Raji (cell line): Measurements from ENCODE around the gene CCDC68.

Experiments
- POLR2A ChIP-seq: IDR thresholded peaks from 2 replicates; pipeline ENCODE4 v1.6.1; 2011; ENCODE audit warnings: low read depth, low read length, control low read depth; ENCODE audit not compliant: insufficient read depth

The CCDC68 gene

GRCh38 chr18:54968807-54969206, 9.5 kb upstream of the CCDC68 start:
- no peak for TF ChIP-seq POLR2A

DNA sequence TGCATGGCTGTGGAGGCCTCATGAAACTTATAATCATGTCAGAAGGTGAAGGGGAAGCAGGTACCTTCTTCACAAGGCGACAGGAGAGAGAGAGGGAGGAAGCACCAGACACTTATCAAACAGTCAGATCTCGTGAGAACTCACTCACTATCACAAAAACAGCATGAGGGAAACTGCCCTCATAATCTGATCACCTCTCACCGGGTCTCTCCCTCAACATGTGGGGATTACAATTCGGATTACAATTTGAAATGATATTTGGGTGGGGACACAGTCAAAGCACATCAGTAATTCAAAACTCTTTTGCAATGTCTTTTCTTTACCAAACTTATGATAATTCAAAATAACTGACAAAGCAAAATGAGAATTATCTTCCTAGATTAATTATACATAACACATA, 8.5 kb upstream of the CCDC68 start:
- no peak for TF ChIP-seq POLR2A

DNA sequence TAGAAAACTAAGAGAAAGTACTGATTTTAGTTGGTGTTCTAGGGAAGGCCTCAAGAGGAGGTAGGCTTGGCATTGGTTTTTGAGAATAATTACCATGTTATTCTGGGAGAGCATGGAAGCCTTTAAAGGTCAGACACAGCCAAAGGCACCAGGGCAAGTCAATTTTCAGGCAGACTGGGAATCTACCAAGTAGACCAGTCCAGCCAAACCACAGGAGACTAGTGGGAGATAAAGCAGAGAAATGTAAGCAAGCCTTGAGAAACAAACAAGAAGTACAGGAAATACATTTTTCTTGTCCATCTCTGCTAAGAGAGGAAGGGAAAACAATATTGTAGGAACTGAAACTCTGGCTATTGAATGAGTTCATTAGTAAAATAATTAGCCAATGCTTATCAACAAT, 5.5 kb upstream of the CCDC68 start:
- no peak for TF ChIP-seq POLR2A

GRCh38 chr18:54962919-54963645, 3.8 kb upstream of the CCDC68 start:
- TF ChIP-seq POLR2A = no peak

DNA sequence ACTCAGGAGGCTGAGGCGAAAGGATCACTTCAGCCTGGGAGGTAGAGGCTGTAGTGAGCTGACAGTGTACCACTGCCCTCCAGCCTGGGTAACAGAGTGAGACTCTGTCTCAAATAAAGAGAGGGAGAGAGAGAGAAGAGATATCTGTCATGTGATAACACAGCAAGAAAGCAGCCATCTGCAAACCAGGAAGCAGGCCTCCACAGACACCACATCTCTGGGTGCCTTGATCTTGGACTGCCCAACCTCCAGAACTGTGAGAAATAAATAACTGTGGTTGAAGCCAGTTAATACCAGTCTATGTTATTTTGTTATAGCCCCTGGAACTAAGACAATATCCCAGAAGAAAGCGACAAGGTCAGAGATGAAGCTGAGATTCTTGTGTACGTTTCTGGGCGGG, 2.6 kb upstream of the CCDC68 start:
- no peak for TF ChIP-seq POLR2A

DNA sequence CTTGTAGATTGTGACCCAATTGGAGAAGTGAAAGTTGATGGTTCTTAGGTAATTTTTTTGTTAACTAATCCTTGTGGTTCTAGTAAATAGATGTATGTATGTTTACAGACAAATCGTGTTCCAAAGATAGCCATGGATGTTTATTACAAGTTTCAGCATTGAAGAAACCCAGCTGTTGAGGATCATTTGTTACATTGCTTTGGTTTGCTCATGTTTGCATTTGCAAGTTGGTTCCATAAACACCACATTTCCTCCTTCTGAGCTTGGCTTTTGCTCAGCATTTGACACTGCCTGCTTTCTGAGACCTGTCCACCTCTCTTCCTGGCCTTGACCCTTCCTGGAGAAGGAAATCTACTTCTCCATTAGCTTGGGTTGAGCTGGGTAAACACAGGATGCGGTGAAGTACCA, 1.8 kb upstream of the CCDC68 start:
- TF ChIP-seq POLR2A = no peak

DNA sequence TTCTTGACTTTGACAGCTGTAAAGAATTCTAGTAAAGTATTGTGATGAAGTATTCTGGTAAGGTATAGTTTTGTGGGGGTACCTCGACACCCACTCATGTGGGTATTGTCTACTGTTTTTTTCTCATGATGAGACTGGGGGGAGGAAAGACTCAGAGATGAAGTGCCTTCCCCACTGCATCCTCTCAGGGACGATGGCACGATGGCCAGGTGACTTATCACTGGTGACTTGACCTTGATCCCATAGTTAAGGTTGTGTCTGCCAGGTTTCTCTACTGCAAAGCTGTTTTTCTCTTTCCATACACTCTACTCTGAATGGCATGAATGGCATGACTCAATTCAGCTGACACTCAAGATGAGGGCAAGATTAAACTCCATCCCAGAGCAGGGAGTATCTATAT, 936 bp upstream of the CCDC68 start:
- no peak for TF ChIP-seq POLR2A

DNA sequence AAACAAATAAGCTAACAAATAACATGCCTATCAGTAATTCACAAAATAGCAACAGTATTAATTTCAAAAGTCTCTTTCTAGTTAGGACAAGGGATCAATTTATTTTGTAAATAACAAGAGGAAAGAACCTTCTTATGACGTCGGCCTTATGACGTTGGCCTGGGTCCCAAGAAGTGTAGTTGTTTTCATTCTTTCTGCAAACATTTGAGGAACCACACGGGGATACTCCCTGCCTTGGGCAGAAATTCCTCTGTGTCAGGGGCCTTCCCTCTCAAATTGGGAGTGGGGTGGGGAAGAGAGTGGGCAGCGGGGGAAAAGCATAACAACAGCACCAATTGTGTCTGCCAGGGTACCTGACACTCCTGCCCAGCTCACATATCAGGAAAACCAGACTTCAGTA, 1.3 kb downstream of the CCDC68 start:
- TF ChIP-seq POLR2A = no peak

DNA sequence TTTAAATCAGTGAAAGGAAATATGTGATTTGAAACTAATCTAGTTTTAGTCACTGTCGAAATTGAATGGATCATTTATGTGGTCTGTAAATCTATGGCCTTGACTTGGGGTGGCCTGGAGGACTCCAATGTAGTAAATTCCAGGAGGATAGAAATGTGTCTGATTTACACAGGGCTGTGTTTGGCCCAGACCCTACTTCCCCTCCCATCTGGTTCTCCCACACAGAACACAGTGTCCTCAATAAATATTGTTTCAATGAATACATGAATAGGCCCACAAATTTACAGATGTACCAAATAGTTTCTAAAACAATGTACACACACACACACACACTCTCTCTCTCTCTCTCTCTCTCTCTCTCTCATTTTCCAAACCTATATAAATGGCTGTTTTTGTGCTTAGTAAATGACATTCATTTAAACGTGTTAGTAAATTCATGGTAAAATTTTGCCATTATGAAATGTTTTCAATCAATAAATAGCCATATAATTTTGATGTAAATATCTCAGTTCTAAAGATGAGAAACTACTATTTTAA, 1.9 kb downstream of the CCDC68 start:
- TF ChIP-seq POLR2A = no peak

GRCh38 chr18:54956506-54956905, 2.8 kb downstream of the CCDC68 start:
- no peak for TF ChIP-seq POLR2A

- no peak for TF ChIP-seq POLR2A
Measured at GRCh38 chr18:54952026-54952425, 7.2 kb downstream of the CCDC68 start.

DNA sequence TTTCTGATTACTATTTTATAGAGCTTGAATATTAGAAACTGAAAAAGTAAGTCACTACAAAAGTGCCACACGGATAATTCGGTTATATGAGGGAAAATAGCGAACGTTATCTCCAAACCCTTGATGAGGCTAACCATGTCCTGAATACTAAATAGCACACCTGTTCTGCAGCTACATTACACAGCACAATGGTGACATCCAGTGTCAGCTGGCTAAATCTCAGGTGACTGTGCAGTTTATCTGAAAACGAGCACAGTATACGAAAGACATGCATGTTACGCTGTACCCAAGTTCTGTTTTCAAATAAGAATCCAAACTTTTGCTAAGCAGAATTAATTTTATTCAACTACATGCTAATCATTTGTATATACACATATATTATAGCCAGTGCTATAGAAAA, 9.0 kb downstream of the CCDC68 start:
- no peak for TF ChIP-seq POLR2A

DNA sequence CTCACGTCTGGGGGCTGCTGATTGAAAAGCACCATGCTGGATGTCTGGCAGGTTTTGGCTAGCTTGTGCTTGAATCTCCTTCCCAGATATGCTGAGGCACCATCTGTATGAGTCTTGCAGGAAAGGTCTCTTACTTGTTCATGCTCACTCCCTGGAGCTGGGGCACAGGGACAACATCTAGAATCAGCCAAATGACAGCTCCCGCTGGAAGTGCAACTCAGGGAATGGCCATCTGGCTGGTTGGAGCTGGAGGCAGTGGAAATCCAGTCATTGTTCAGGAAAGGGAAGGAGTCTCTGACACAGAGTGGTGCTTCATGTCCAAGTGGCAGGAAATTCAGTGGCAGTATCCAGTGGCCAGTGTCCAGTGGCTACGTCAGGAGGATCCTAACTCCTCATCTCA, 9.7 kb downstream of the CCDC68 start:
- TF ChIP-seq POLR2A = no peak

DNA sequence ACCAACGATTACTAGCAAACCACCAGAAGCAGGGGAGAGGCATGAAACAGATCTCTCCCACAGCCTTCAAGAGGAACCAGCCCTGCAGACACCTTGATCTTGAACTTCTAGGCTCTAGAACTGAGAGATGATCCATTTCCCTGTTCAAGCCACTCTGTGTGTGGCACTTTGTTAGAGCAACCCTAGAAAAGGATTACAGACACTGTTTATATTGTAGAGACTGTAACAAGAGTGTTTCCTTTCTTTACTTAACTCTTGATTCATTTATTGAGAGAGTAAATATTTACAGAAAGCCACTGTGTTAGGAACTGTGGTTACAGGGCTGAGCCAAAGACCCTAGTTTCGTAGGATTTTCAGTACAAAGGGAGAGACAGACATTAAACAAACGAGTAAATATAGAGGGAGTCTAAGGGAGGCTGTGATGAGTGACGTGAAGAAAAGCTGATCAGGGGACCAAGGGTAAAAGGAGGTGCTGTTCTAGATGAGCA, 10.9 kb downstream of the CCDC68 start:
- TF ChIP-seq POLR2A = no peak

DNA sequence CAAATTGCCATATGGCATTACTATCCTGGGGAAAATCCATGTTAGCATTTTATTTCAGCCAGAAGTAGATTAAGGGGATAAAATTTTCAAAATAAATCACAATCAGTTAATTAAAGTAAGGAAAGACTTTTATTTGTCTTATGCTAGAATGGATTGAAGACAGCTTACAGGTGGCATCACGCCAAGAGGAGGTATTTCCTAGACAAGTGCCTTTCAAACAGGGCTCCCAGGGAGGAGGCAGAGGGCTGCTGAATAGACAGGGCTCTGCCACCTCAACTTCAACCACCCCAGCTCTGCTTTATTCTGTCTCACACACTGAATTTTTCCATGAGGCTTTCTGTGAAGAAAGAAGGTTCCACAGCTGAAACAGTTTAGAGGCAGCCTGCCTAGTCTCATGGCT, 12.2 kb downstream of the CCDC68 start:
- no peak for TF ChIP-seq POLR2A

GRCh38 chr18:54946149-54946581, 13.1 kb downstream of the CCDC68 start:
- TF ChIP-seq POLR2A = no peak
